C4-2B (cell line): ENCODE measurements around the gene DOCK9.

Experiments used
- CTCF ChIP-seq: fragments of 450-650 bp; conservative IDR thresholded peaks from 2 replicates; pipeline ENCODE4 v1.5.1; 2017; ENCODE audit warnings: mild to moderate bottlenecking
- ZFX ChIP-seq: fragments of 450-650 bp; IDR thresholded peaks from 2 replicates; pipeline ENCODE4 v1.6.1; 2017

GRCh38 chr13:99004978-99005377 is 27.1 kb upstream of the DOCK9 start:
- TF ChIP-seq CTCF (no peak), ZFX (no peak)
